IPS-18c (cell line): ENCODE measurements around the gene CDIPT.
"Not testable (repeated sequence)": the region's sequence is repeated elsewhere in the genome, so short reads cannot be mapped to it uniquely, and the experiment has no call there.

Experiments
- H3K4me3 ChIP-seq: 2 replicates; pipeline ENCODE4 v1.7.0; 2013; ENCODE audit warnings: low read depth, mild to moderate bottlenecking, low read length, moderate library complexity; ENCODE audit not compliant: insufficient read depth
- H3K9me3 ChIP-seq: one replicate; pipeline ENCODE4 v1.6.1; 2013; ENCODE audit warnings: mild to moderate bottlenecking, low read length, moderate library complexity; ENCODE audit not compliant: control insufficient read depth, insufficient read depth

CDIPT gene, protein sequence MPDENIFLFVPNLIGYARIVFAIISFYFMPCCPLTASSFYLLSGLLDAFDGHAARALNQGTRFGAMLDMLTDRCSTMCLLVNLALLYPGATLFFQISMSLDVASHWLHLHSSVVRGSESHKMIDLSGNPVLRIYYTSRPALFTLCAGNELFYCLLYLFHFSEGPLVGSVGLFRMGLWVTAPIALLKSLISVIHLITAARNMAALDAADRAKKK

DNA sequence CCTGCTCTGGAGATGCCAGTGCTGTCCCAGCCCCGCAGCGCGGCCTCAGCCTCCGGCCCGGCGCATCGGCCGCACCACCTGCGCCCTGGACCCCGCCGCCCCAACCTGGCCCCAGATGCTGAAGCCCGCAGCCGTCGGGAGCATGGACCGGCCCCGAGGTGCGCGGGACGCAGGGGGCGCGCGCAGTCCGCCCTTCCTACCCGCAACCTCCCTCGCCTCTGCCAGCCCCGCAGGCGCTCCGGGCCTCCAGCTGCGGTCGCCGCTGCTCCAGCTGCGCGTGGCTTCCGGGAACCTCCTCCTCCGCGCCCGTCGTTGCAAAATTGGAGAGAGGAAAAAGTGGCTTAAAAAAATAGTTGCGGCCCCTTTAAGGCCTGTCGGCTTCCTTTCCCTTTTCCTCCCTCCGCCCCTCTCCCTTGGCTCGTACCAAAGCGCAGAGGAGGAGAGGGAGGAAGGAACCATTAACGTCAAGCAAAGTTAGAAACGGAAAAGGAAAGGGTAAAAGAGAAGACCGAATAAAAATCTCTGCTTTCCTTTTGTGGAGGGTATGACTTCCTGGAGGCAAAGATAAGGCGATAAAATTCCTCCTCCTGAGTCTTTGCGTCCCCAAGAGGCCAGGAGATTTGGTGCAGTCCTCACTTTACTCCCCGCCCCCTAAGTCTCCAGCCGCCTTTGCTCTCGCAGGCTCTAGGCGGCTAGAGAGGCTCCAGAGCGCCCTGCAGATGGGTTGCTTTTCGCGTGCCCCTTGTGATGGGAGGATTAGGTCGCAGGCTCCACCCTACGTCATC is at the start of gene CDIPT:
Gene CDIPT, minus strand, starts transcription at position 343 of the 785 bp plus-strand sequence. CDS start 369 bp downstream, outside the sequence.
- peak within 1 kb of the TSS; percentile 88 for H3K4me3 ChIP-seq
- no peaks in the 10 kb centered on the region for H3K9me3 ChIP-seq

DNA sequence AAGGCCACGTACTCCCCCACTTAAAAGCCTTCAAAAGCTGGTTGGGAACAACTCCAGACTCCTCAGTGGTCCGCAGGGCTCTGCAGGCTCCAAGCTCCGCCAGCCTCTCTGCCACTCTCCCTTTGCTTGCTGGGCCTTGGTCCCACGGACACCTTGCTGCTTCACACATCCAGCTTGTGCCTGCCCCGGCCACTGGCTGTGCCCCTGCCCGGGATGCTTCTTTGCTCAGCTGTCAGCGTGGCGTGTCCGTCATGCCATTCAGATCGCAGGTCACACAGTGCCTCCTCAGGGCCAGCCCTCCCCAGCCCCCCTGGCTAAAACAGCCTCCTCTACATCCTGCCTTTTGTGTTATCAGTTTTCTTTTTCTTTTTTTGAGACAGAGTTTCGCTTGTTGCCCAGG is 49.1 kb upstream of the CDIPT start:
- H3K4me3 ChIP-seq, result no peak overlapping the region
- H3K9me3 ChIP-seq, result no peaks in the 10 kb centered on the region

DNA sequence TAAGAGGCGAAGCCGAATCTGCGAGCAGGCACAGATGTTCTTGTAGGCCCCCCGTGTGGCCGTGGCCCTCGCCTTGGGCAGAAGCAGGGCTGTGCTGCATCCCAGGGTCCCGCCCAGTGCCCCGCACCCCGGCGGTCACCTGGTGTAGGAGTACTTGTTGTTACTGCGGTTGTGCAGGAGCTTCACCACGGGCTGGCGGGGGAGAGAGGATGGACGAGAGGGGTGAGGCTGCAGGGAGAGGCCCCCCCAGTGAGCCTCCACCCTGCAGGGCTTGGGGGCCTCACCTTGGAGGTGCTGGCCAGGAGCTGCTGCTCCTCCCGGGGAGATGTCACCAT is 48.6 kb upstream of the CDIPT start:
- Histone ChIP-seq H3K9me3 (no peaks in the 10 kb centered on the region), H3K4me3 (no peak overlapping the region)

GRCh38 chr16:29910819-29911675 is 48.0 kb upstream of the CDIPT start:
- H3K4me3 ChIP-seq, result no peak overlapping the region
- no peaks in the 10 kb centered on the region for H3K9me3 ChIP-seq

GRCh38 chr16:29909851-29910250 is 46.8 kb upstream of the CDIPT start:
- H3K9me3 ChIP-seq, H3K4me3 ChIP-seq: not testable (repeated sequence)

GRCh38 chr16:29909391-29909790 is 46.4 kb upstream of the CDIPT start:
- H3K4me3 ChIP-seq, result no peak overlapping the region
- H3K9me3 ChIP-seq, result no peaks in the 10 kb centered on the region

- Histone ChIP-seq H3K9me3 (no peaks in the 10 kb centered on the region), H3K4me3 (no peak overlapping the region)
Observed at GRCh38 chr16:29908719-29909220, 45.7 kb upstream of the CDIPT start.

DNA sequence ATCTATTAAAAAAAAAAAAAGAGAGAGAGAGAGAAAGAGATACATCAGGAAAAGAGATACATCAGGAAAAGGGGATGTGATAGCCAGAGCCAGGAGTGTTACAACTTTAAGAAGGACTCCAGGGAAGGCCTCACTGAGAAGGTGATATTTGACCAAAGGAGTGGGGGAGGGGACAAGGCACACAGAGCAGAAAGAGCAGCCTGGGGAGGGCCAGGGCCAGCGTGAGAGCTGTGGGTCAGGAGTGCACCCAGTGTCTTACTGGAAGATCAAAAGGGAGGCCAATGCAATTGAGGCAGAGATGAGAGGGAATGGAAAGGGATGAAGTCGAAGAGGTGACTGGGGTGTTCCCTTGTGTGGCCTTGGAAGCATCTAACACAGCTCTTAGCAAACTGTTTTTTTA is 44.9 kb upstream of the CDIPT start:
- Histone ChIP-seq H3K9me3 (no peaks in the 10 kb centered on the region), H3K4me3 (no peak overlapping the region)

GRCh38 chr16:29906520-29907244 is 43.7 kb upstream of the CDIPT start:
- H3K9me3 ChIP-seq, result no peaks in the 10 kb centered on the region
- H3K4me3 ChIP-seq, result no peak overlapping the region

DNA sequence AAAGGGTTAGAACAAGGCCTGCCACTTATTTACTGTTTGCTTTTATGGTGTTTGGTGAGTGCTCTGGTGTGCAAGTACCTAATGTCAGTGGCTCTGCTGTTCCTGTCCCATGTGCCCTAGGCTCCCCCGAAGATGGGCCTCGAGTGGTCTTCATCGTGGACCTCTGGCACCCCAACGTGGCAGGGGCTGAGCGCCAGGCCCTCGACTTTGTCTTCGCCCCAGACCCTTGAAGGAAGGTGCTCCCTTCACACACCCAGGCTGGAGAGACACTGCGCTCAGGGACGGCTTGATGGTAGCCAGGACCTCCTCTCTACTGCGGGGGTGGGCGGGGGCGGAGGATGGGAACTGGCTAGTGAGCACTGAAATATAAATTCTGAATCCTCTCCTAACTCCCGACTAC is 42.6 kb upstream of the CDIPT start:
- Histone ChIP-seq H3K9me3 (no peaks in the 10 kb centered on the region), H3K4me3 (no peak overlapping the region)

DNA sequence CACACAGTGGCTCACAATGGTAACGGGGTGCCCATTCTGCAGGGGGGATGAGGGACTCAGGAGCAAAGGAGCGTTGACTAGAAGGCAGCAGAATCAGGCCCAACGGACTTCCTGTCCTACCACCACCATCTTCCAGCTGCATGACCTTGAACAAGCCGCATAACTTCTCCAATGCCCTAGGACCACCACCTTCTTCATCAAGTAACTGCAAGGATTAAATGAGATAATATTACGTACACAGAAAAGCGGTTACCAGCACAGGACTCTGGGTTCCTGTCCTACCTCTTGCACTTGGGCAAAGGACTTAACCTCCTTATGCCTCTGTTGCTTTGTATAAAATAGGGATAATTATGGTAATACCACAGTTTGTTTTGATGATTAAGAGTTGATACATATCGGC is 41.9 kb upstream of the CDIPT start:
- H3K4me3 ChIP-seq, result no peak overlapping the region
- no peaks in the 10 kb centered on the region for H3K9me3 ChIP-seq

DNA sequence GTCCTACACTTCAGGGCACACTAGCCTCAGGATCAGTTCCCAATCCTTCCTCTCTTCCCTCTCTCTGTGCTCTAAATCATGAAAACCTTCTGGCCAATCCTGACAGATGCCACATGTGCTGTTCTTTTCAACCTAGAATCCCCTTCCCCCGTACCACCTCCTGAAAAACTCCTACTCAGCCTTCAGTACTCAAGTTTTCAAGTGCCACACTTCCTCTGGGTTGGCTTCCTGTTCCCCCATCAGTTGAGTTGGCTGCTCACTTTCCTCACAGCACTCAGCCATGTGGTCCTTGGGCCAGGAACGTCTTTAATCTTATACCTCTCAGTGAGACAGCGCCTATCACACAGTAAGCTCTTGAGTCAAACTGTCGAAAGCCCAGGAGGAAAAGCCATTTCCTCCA is 40.6 kb upstream of the CDIPT start:
- no peak overlapping the region for H3K4me3 ChIP-seq
- H3K9me3 ChIP-seq, result no peaks in the 10 kb centered on the region

GRCh38 chr16:29901607-29901945 is 38.5 kb upstream of the CDIPT start:
- no peaks in the 10 kb centered on the region for H3K9me3 ChIP-seq
- peak overlapping the region; percentile 89 for H3K4me3 ChIP-seq

DNA sequence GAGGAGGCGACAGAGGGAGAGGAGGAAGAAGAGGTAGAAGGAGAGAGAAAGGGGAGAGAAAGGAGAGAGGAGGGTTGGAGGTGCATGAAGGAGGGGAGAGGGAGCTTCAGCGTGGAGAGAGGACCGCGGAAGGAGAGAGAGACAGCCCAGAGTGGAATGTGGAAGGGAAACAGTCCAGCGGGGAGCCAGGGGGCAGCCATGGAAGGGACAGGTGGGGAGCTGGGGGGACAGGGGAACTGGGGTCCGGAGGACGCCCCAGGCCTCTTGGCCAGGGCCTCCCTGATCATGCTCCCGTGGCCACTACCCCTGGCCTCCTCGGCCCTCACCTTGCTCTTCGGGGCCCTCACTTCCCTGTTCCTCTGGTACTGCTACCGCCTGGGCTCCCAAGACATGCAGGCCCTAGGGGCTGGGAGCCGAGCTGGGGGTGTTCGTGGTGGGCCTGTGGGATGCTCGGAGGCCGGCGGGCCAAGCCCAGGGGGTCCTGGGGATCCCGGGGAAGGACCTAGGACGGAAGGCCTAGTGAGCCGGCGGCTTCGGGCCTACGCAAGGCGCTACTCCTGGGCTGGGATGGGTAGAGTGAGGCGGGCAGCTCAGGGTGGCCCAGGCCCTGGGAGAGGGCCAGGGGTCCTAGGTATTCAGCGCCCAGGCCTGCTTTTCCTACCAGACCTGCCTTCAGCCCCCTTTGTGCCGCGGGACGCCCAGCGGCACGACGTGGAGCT is 38.0 kb upstream of the CDIPT start:
- Histone ChIP-seq H3K9me3 (no peaks in the 10 kb centered on the region), H3K4me3 (peak overlapping the region; percentile 89)

DNA sequence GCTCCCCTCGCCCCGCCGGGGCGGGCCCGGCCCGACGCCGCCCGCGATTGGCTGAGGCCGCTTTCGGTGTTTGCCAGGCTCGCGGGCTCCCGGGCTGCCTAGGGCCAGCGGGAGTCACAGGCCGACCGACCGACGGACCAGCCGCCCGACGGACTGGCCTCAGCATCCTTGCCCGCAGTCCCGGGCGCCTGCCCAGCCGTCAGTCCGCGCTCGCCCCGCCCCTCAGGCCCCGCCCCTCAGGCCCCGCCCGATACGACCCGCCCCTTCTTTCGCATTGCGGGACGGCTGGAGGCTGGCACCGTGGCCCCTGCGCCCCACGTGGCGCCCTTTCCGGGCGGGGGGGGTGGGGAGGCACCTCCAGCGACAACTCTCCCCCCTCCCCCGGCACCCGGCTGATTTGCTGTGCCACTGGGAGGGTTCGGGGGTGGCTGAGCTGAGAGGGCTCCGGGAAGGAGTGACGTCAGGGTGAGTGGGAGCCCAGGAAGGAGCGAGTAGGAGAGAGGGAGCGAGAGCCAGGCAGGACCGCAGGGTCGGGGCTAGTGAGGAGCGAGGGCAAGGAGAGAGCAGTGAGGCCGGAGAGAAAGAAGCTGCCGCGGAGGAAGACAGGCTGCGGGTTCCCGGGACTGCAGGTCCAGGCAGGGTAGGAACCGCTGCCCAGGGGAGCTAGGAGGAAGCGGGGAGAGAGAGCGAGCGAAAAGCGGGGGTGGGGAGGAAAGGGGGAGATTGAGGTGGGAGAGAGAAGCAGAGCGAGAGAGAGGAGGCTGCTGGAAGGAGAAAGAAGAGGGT is 37.3 kb upstream of the CDIPT start, which contains the start of gene ASPHD1:
Gene ASPHD1, plus strand, starts transcription at position 387 of the 786 bp plus-strand sequence. CDS start 484 bp downstream, outside the sequence.
- peak within 1 kb of the TSS; percentile 89 for H3K4me3 ChIP-seq
- no peaks in the 10 kb centered on the region for H3K9me3 ChIP-seq

DNA sequence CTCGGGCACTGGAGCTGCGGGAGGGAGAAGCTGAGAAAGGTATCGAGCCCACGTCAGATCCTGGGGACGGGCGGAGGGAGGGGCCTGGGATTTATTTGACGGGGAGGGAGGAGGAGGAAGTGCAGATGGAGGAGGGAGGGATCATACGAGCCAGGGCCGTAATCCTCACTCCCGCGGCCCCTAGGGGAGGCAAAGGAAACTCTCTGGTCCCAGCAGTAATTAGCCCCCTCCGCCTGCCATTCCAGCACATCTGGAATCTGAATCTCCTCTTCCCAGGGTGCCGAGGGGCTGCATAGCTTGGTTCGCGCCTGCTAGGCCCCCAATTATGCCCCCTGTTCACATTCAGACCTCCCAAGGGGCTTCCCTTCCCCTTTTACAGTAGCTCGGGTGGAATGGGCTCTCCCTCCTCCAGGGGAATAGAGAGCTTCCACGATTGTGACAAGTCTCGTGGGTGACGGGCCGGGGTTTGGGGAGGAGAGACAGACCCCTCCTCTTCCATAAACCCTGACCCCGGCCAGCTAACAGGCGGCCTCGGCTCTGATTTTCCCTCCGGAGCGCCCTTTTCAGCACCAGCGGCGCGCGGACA is 36.6 kb upstream of the CDIPT start, which contains the start of gene SEZ6L2:
Gene SEZ6L2, minus strand, starts transcription at position 35 of the 586 bp plus-strand sequence. CDS start 531 bp downstream, outside the sequence.
- Histone ChIP-seq H3K4me3 (peak within 1 kb of the TSS; percentile 89), H3K9me3 (no peaks in the 10 kb centered on the region)
